ENCODE results near the gene IGFL2.
"Not testable (repeated sequence)": the region's sequence is repeated elsewhere in the genome, so short reads cannot be mapped to it uniquely, and the experiment has no call there.

- not testable (repeated sequence) for TF ChIP-seq CTCF (IDR thresholded peaks at IDR 0.05 in 2 of 3, conservative IDR thresholded peaks at IDR 0.05 in 1 of 3; ENCODE audit: control insufficient read depth in 2 of 3, extremely low read depth in 1 of 3, insufficient read depth in 1 of 3, low read depth in 3 of 3, low read length in 3 of 3); FOS (IDR thresholded peaks at IDR 0.05; ENCODE audit: borderline replicate concordance, extremely low read depth, insufficient read length); ZNF274 (IDR thresholded peaks at IDR 0.05; ENCODE audit: insufficient read depth, insufficient read length); USF2 (IDR thresholded peaks at IDR 0.05; ENCODE audit: borderline replicate concordance, low read depth, low read length); EZH2 (IDR thresholded peaks at IDR 0.05; ENCODE audit: borderline replicate concordance, control insufficient read depth, low read depth, low read length); NR2C2 (IDR thresholded peaks at IDR 0.05; ENCODE audit: borderline replicate concordance, control insufficient read depth, insufficient read length, low read depth); NFYB (IDR thresholded peaks at IDR 0.05; ENCODE audit: insufficient read depth, low read depth, low read length)
These were observed 13.7 kb downstream of the IGFL2 start for GRCh38 chr19:46161642-46162257.
